T-helper 1 cell treated with Interleukin-12 subunit alpha and Interleukin-12 subunit beta and Interleukin-4 antibody, amounts not matched to agents 30 ng/mL and 1 ng/mL, for 36 hours (primary cell): ENCODE results near the gene MS4A18. TPM values are rescaled to one million over a fixed set of nuclear protein-coding genes. Genes with fewer than 3 reads are reported as not detected.

Experiments
- intact Hi-C: fragments of 100-400 bp; cut with micrococcal nuclease; formaldehyde crosslinking; loops from one replicate; pipeline ENCODE4 v1.15.1; 2024
- total RNA-seq: library from RNA; stranded (reverse); gene quantifications from 2 replicates; pipeline ENCODE4 v1.2.3, GENCODE V29; 2022

The MS4A18 gene
- total RNA-seq, 1 donor from 2014 or later = not detected

DNA sequence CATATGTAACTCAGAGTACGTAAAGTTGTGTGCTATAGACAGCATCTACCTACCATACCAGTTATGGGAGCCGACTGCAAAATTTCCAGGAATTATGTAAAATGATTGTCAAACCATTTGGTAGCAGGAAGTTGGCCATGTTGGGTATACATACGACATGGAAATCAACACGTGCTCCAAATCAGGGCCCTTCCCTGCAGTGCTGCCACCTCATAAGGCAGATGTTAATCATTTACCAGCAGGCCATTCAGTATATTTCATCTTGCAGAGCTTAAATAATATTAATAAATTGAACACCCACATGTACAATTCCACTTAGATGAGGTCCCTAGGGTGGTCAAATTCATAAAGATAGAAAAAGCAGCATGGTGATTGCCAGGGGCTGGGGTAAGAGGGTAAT lies 9.8 kb downstream of the MS4A18 start:
- intact Hi-C loops = no loop called here

DNA sequence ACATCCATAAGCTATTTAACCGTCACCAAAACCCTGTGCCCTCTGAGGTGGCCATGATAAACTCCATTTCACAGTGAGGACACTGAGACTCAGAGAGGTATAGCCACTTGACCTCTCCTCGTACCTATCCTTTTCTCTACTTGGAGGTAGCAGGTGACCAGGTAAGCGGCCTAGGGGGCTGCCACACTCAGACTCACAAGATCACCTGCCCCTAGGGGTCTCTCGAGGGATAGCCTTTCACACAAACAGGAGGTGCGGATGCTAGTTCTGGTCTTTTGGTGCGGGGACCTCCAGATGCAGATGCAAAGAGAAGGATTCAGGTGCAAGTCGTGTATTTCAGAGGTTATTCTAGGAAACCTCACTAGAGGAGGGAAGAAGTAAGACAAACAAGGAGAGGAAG lies 14.6 kb downstream of the MS4A18 start:
- intact Hi-C loops = no loop called here

DNA sequence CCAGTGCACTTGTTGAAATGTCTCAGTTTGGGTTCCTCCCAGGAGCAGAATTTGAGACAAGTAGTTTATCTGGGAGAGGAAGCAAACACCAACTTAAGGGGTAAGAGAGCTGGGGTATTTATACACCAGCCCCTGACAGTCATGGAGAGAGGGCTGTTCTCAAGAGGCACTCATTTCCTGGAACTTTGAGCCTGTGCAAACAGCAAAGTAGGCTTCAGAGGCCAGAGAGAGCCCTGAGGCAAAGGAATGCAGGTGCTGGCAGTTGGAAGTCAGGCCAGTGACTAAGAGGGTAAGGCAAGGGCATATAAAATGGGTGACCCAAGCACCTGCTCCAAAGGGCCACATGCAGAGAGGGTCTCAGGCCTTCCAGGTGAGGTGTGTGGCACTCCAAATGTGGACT lies 16.1 kb downstream of the MS4A18 start:
- intact Hi-C loops = no loop called here

DNA sequence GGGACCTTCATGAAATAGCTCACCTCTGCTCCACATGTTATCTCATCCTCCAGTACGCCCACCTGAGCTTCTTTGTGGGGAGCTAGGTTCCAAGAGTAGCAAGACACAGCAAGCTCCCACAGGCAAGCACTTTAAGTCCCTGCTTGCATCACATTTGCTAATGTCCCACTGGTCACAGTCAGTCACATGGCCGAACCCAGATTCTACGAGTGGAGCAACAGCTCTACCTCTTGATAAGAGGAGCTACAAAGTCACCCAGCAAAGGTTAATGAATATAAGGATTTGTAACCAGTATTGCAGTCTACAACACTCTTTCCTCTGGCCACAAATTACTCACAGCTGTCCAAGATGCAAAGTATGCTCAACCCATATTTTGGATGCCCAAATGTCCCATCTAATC lies 16.9 kb downstream of the MS4A18 start:
- intact Hi-C loops = no loop called here

DNA sequence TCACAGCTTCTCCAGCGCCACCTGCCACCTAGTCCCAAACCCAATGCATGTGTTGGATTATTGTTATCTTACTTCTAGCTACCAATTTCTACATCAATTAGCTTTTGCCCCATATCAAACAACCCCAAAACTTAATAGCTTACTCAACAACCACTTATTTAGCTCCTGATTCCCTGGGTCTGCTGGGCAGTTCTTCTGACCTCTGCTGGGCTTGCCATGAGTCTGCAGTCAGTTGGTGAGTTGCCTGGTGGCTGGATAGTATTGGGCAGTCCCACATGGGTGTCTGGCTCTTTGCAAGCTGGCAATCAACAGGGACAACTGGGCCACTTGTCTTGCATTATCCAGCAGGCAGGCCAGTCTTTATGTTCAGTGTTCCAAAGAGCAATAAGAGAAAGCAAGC lies 18.5 kb downstream of the MS4A18 start:
- intact Hi-C loops = no loop called here

DNA sequence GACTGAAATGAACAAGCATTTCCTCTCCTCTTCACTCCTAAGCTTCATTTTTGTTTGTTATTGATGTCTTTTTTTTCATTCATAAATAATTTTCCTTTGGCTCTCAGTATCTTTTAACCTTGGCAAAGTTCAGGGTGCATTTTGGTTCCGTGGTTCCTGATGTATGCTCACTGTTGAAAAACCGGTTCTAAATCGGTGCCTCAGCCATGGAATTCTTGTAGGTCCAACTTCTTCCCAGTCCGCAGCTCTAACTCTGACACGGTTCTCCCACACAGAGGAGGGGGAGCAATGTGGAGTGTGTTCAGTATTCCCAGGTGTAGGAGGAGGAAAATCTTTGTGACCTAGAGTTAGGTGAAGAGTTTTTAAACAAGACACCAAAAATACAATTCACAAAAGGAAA lies 19.6 kb downstream of the MS4A18 start:
- intact Hi-C loops = no loop called here

DNA sequence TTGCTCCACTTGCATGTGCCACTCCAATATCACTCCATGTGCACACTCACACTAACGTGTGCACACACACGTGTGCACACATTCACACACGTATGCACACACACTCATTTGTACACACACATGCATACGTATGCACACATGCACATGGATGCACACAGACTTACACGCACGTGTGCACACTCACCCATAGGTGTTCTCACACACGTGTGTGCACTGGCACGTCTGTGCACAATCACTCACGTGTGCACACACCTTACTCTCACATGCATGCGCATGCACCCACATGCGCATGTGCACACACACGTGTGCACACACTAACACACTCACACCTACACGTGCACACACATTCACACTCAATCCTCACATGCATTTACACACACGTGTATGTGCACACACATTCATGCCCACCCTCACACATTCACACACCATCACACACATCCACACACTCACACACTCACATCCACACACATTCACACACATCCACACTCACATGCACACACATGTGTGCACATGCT lies 22.9 kb downstream of the MS4A18 start:
- intact Hi-C loops = no loop called here

DNA sequence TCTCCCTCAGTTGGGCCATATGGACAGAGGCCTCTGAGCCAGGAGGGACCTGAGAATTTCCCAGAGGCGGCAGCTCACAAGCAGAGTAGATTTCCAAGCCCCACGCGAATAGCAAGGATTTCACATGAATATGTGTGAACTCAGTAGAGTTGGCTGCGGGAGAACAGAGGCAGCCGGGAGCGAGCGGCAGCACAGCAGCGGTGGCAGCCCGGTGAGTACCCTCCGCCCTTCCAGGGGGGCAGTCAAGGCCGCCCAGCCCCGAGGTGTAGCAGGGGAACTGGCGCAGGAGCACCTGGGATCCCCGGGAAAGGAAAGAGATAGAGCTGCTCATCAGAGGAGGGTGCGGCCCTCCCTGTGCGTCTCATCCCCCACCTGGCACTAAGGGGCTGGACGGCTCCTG lies 23.7 kb downstream of the MS4A18 start:
- intact Hi-C loops = no loop called here

DNA sequence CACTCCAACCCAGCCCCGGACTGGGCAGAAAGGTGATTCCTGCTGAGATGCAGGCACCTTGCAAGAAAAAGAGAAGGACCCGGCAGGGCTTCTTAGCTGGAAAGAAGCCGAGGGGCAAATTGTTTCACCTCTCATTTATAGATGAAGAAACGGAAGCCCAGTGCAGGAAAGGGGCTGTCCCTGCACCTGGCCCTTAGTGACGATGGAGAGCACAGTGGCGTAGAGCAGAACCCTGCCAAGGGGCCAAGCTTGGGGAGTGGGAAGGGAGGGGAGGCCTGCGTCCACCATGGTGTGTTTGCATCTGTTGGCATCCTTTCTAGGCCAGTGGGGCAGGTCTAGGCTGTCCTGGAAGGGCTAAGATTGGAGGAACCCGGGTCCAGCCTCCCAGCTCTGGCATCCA lies 24.3 kb downstream of the MS4A18 start:
- intact Hi-C loops = no loop called here

DNA sequence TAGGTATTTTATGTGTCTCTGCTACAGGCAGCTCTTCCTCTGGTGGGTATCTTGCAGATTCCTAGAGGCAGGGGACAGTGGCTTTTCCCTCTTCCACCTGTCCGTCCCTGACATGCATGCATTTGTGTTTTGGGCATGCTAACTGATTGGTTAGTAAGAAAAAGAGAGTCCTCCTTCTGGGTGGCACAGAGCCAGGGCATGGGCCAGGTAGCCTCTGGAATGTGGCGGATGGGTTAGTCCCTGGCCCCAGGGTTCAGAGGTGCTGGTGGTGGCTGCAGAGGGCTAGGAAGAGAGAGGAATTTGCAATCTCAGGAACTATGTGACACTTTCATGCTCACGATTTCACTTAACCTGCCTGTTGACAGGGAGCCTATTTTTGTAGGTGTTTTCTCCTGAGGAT lies 26.4 kb downstream of the MS4A18 start:
- intact Hi-C loops = no loop called here

DNA sequence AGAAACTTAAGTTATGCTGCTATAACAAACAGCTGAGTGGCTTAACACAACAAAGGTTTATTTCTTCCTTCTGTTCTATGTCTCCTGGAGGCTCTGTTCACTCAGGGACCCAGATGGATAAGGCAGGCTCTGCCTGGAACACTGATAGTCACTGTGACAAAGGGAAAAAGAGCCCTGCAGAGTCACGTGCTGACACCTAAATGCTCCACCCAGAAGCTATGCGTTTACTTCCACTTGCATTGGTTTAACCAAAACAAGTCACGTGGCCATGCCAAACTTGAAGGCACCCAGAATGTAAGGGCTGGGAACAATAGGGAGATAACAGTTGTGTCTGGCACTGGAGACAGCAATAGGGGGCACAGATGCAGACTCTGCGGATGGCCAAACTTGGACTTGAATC lies 28.8 kb downstream of the MS4A18 start:
- intact Hi-C loops = no loop called here

DNA sequence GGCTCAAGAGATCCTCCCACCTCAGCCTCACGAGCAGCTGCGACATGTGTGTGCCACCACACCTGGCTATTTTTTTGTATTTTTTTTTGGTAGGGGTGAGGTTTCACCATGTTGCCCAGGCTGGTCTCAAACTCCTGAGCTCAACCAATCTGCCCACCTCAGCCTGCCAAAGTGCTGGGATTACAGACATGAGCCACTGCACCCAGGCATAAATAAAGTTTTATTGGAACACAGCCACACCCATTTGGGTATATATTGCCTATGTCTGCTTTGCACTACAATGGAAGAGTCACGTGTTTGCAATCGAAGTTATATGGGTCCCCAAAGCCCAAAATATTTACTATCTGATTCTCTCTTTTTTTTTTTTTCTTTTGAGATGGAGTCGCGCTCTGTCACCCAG lies 30.4 kb downstream of the MS4A18 start:
- intact Hi-C loops = loop anchor here (5.0 kb wide), 1 partner anchor 393 kb away; no protein-coding TSS in a partner anchor

DNA sequence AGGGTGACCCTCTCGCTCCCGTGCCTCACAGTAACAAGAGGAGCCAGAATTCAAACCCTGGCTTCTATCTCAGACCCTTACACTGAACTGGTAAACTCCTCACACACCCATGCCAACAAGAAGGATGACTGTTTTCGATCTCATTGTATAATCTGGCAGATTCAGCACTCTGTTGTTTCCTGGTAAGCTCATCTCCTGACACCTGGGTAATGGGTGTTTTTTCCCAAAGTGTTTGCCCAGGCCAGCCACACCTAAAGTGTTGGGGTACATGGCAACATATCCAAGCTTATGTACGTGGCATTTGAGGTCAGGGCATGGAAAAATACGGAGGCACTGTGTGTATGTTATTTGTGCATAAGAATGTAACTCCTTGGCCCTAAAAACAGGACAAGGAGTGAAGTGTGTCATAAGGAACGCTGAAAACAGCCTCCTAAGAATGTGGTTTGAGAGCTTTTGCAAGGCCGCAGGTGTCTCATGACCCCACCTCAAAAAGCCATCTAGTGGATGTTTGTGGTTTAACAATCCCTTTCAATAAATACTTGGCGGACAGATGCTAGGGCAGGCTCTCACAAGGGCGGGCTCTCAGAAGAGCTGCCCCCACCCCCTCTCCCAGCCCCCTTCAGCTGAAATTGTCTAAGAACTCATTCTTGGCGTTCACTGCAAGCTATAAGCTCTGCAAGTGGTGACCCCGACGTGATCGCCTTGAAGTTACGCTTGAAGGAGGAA lies 31.9 kb downstream of the MS4A18 start, which contains the start of gene MS4A15:
Gene MS4A15, plus strand, starts transcription at position 561 of the 726 bp plus-strand sequence. CDS start 6,867 bp downstream, outside the sequence.
- intact Hi-C loops = loop anchor here (5.0 kb wide), 1 partner anchor 394 kb away; no protein-coding TSS in a partner anchor

DNA sequence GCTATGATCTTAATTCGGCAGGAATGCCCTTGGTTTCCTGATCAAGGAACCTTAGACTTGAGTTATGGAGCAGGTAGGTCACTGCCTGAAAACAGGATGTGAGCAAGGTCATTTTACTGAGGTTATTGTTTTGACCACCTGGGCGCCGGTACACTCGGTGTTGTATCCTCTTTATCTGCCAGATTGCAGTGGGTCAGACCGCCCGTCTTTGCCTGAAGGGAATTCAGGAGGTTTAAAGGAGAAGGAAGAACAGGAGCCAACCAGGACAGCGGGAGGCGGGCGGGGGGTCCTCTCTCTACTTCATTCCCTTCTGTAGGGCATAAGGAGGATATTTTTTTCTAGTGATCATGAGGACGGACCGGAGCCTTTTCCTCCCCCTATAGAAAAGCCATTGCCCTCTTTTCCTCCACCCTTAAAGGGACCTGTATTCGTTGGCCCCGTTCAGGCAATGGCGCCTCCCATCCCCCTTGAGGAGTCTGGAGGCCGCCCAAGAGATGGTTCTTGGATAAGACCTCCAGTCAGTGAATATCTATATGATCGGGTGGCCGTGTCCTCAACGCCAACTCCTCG lies 32.8 kb downstream of the MS4A18 start:
- intact Hi-C loops = loop anchor here (5.0 kb wide), 1 partner anchor 395 kb away; no protein-coding TSS in a partner anchor

DNA sequence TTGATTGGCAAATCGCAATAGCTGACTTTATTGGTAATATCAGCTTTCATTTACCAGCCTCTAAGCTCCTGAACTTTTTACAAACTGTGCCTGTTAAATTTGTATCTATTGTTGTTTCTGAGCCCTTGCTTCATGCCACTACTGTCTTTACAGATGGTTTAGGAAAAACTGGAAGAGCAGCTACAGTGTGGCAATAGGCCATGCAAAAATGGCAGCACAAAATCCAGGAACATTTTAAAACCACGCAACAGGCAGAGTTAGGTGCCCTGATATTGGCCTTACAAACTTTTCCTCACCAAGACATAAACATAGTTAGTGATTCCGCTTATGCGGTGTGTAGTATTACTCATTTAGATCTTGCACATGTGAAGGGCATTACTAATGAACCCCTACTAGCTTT lies 34.2 kb downstream of the MS4A18 start:
- intact Hi-C loops = loop anchor here (5.0 kb wide), 1 partner anchor 396 kb away; no protein-coding TSS in a partner anchor

DNA sequence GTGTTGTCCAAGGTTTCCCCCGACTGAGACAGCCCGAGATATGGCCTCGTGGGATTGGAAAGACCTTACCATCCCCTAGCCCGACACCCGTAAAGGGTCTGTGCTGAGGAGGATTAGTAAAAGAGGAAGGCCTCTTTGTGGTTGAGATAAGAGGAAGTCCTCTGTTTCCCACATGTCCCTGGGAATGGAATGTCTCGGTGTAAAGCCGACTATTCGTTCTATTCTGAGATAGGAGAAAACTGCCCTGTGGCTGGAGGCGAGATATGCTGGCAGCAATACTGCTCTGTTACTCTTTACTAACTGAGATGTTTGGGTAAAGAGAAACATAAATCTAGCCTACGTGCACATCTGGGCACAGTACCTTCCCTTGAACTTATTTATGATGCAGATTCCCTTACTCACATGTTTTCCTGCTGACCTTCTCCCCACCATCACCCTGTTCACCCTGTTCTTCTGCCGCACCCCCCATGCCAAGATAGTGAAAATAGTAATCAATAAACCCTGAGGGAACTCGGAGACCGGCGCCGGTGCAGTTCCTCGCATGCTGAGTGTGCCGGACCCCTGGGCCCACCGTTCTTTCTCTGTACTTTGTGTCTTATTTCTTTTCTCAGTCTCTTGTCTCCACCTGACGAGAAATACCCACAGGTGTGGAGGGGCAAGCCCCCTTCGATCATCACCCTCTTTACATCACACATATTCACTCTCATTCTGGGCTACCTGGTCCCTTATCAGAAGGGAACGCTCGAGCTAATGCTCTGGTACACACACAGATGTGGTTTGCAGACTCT lies 35.1 kb downstream of the MS4A18 start:
- intact Hi-C loops = loop anchor here (5.0 kb wide), 1 partner anchor 397 kb away; no protein-coding TSS in a partner anchor

DNA sequence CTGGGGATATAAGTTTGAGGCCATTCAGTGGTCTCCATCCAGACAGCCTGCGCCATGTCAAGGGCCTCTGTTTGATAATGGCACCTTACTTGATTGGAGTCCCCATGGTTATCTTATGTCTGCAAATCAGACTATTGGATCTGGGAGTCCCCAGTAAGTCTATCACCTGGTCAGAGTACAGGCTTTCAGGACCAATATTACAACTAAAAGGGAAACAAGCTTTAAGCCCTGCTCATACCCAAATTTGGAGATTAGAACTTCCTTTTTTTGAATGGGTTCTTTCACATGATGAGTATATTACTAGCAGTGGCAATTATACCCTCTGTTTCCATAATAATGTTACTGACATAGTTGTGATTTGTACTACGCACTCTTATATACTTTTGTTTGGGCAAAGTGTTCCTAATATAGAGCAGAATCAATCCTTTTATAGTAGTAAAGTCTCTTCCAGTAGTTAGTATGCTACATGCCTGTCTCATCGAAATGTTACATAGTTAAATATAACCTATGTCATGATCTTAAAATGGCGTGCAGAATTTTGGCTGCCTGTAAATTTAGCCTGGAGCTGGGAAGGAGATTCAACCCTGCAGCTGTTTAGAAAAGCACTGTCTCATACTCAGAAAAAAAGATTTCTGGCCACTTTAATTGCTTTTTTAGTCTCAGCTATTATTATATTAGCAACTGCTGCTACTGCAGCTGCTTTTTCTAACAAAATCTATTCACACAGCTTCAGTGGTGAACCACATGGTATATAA lies 37.1 kb downstream of the MS4A18 start:
- intact Hi-C loops = no loop called here

DNA sequence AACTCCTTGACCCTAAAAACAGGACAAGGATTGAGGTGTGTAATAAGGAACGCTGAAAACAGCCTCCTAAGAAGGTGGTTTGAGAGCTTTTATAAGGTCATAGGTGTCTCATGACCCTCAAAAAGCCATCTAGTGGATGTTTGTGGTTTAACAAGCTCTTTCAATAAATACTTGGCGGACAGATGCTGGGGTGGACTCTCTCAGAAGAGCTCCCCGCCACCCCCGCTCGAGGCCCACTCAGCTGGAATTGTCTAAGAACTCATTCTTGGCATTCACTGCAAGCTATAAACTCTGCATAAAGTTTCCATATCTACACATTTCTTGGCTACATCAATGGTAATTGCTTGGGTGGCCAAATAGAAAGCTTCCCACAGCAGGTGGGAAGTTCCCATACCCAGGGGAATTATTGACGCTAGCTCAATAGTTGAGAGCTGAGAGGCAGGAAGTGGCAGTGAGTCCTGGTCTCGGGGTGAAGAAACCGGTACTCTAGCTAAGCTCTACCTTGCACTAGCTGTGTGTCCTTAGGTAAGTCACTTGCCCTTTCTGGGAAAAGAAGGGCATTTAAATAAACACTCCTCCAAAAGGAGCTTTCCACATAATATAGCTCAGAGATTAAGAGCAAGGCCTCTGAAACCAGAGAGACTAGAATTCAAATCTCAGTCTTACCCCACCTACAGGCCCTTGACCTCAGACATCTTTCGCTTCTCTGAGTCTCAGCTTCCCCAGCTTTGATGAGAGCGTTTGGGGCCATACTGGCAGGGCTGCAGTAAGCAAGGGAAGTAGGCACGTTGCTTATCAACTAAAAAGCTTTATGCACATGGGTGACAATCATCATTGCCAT lies 38.6 kb downstream of the MS4A18 start:
- intact Hi-C loops = no loop called here

DNA sequence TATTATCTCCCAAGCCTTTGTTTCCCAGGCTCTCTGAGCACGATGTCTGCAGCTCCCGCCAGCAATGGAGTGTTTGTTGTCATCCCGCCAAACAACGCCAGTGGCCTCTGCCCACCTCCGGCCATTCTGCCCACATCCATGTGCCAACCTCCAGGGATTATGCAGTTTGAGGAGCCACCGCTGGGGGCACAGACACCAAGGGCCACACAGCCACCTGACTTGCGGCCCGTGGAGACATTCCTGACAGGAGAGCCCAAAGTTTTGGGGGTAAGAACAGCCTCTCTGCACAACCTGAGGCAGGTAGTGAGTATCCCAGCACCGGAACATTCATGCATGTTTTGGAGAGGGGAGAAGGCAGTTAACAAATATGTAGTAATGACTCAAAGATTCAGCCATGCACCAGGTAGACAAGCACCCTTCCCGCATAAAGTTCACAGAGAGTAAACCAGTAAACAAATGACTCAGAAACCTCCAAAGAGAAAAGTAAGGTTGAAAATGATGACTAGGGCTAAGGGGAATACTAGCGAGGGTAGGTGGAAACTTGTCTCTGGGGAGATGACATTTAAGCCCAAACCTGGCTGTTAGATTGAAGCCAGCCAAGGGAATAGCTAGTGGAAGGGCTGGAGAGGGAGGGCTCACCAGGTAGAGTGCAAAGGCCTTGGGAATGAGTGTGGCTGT lies 39.3 kb downstream of the MS4A18 start:
- intact Hi-C loops = no loop called here

DNA sequence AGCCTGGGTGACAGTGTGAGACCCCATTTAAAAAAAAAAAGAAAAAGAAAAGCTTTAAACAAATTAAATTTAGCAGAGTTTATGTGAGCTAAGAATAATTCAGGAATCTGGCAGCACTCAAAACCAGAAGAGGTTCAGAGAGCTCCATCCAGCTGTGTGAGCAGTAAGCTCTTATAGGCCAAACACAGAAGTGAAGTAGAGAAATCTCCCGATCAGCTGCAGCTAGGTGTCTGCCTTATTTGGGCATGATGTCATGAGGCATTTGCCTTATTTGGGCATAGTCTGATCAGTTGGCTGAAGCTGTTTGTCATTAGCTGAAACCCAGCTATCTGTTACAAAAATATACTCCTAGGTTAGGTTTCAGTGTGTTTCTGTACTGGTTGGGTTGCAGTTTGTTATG lies 40.4 kb downstream of the MS4A18 start:
- intact Hi-C loops = no loop called here
